ENCODE results near the gene PNPLA4.

The PNPLA4 gene

GRCh38 chrX:7950865-7951264 is 23.7 kb upstream of the PNPLA4 start:
- no peak for TF ChIP-seq CREB1 (IDR thresholded peaks at IDR 0.05; ENCODE audit: low read depth)
- TF ChIP-seq EP300 (IDR thresholded peaks at IDR 0.05; ENCODE audit: borderline replicate concordance), result no peak
- no peak for TF ChIP-seq TEAD4 (IDR thresholded peaks at IDR 0.05)
- TF ChIP-seq NFIC (IDR thresholded peaks at IDR 0.05), result no peak
- TF ChIP-seq, protein P1, sequence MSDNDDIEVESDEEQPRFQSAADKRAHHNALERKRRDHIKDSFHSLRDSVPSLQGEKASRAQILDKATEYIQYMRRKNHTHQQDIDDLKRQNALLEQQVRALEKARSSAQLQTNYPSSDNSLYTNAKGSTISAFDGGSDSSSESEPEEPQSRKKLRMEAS (IDR thresholded peaks at IDR 0.05), result no peak
- TF ChIP-seq RAD21 (IDR thresholded peaks at IDR 0.05; ENCODE audit: low read depth), result no peak
- TF ChIP-seq TAF1 (IDR thresholded peaks at IDR 0.05; ENCODE audit: low read depth), result no peak
- TF ChIP-seq, protein P2, sequence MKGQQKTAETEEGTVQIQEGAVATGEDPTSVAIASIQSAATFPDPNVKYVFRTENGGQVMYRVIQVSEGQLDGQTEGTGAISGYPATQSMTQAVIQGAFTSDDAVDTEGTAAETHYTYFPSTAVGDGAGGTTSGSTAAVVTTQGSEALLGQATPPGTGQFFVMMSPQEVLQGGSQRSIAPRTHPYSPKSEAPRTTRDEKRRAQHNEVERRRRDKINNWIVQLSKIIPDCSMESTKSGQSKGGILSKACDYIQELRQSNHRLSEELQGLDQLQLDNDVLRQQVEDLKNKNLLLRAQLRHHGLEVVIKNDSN (IDR thresholded peaks at IDR 0.05), result no peak
- no peak for TF ChIP-seq ZBTB7A (IDR thresholded peaks at IDR 0.05; ENCODE audit: low read depth)
- no peak for TF ChIP-seq YY1 (IDR thresholded peaks at IDR 0.05; ENCODE audit: low read depth)
- TF ChIP-seq EGR1 (IDR thresholded peaks at IDR 0.05), result no peak
- no peak for TF ChIP-seq CEBPB (IDR thresholded peaks at IDR 0.05)
- no peak for TF ChIP-seq TCF12 (IDR thresholded peaks at IDR 0.05; ENCODE audit: low read depth)
- TF ChIP-seq FOXM1 (IDR thresholded peaks at IDR 0.05; ENCODE audit: borderline replicate concordance, low read depth), result no peak
- no peak for TF ChIP-seq REST (IDR thresholded peaks at IDR 0.05; ENCODE audit: low read depth)

DNA sequence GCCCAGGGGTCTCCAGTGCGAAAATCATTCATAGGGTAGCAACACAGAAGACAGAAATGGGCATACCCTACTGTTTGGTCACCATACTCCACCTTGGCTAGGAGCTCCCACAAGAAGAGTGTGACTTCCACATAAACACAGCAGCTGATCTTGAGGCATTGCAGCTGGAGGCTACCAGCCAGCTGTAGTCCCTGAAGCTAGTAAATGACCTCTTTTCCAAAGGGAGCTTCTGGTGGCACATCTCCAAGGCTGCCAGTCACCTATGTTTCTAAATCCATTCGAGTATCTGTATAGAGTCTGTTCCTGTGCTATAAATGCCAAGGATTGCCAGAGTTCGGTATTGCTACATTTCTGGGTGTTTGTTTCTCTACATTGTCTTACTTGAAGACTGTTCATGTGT is 21.3 kb upstream of the PNPLA4 start:
- no peak for TF ChIP-seq ZBTB7A (IDR thresholded peaks at IDR 0.05; ENCODE audit: low read depth)
- TF ChIP-seq CEBPB (IDR thresholded peaks at IDR 0.05), result no peak
- no peak for TF ChIP-seq CREB1 (IDR thresholded peaks at IDR 0.05; ENCODE audit: low read depth)
- TF ChIP-seq REST (IDR thresholded peaks at IDR 0.05; ENCODE audit: low read depth), result no peak
- no peak for TF ChIP-seq NFIC (IDR thresholded peaks at IDR 0.05)
- no peak for TF ChIP-seq TAF1 (IDR thresholded peaks at IDR 0.05; ENCODE audit: low read depth)
- TF ChIP-seq, protein P2 (IDR thresholded peaks at IDR 0.05), result no peak

DNA sequence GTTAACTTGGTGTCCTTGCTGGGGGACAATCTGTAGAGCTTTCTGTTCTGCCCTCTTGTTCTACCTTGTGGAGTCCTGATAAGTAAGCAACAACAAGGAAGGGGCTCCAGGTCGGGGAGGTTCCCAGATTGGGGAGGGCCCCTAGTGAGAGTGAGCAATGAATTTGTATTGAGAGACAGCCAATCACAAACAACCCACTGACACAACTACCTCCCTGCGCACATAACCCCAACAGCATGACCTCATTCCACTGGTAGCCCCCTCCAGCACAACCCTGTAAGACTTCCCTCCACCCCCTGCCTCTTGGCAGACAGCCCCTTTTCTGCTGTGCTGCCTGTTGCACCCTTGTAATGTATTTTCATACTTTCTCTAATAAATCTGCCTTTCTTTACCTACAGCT is 19.7 kb upstream of the PNPLA4 start:
- TF ChIP-seq REST (IDR thresholded peaks at IDR 0.05; ENCODE audit: low read depth) (no peak), RAD21 (IDR thresholded peaks at IDR 0.05; ENCODE audit: low read depth) (no peak), TEAD4 (IDR thresholded peaks at IDR 0.05) (no peak), FOXM1 (IDR thresholded peaks at IDR 0.05; ENCODE audit: borderline replicate concordance, low read depth) (no peak), EP300 (IDR thresholded peaks at IDR 0.05; ENCODE audit: borderline replicate concordance) (no peak), EGR1 (IDR thresholded peaks at IDR 0.05) (no peak), TAF1 (IDR thresholded peaks at IDR 0.05; ENCODE audit: low read depth) (no peak), YY1 (IDR thresholded peaks at IDR 0.05; ENCODE audit: low read depth) (no peak)
- TF ChIP-seq, protein P1 (IDR thresholded peaks at IDR 0.05), result no peak

DNA sequence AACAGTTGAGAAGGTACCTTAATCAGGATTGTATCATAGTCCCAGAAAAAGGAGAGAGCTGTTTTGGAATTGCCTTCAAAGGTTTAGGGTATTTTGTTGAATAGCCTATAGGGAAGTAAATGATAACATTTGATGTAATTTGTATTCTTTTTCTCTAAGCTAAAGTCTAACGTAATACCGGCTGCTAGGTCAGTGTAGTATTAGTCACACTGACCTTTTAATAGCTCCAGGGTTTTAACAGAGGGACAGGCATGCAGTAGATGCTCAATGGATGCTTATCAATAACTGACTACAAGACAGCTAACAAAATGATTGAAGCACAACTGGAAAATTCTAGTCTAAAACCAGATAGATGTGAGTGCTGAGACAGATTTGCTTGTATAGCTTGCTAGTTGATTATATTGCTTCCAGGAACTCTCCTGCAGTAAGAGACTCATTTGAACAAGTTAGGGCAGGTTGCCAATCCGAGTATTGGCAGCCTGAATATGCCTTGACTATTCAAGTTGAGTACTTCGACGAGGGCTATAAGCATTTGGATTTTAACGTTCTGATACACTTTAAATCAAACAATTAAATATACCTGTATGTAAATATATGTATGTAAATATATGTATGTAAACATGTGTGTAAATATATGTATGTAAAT is 16.5 kb upstream of the PNPLA4 start:
- TF ChIP-seq EGR1 (IDR thresholded peaks at IDR 0.05), result no peak
- TF ChIP-seq TCF12 (IDR thresholded peaks at IDR 0.05; ENCODE audit: low read depth), result no peak
- TF ChIP-seq YY1 (IDR thresholded peaks at IDR 0.05; ENCODE audit: low read depth), result no peak
- TF ChIP-seq REST (IDR thresholded peaks at IDR 0.05; ENCODE audit: low read depth), result no peak
- TF ChIP-seq ZBTB7A (IDR thresholded peaks at IDR 0.05; ENCODE audit: low read depth), result no peak
- TF ChIP-seq NFIC (IDR thresholded peaks at IDR 0.05), result no peak
- no peak for TF ChIP-seq RAD21 (IDR thresholded peaks at IDR 0.05; ENCODE audit: low read depth)
- no peak for TF ChIP-seq FOXM1 (IDR thresholded peaks at IDR 0.05; ENCODE audit: borderline replicate concordance, low read depth)
- TF ChIP-seq CREB1 (IDR thresholded peaks at IDR 0.05; ENCODE audit: low read depth), result no peak
- no peak for TF ChIP-seq TAF1 (IDR thresholded peaks at IDR 0.05; ENCODE audit: low read depth)
- TF ChIP-seq EP300 (IDR thresholded peaks at IDR 0.05; ENCODE audit: borderline replicate concordance), result no peak
- no peak for TF ChIP-seq CEBPB (IDR thresholded peaks at IDR 0.05)
- no peak for TF ChIP-seq TEAD4 (IDR thresholded peaks at IDR 0.05)
- TF ChIP-seq, protein P2 (IDR thresholded peaks at IDR 0.05), result no peak
- TF ChIP-seq, protein P1 (IDR thresholded peaks at IDR 0.05), result no peak

All from Ishikawa (cell line).